ENCODE data around the gene PTPRG. TPM values are rescaled to one million over a fixed set of nuclear protein-coding genes. Genes with fewer than 3 reads are reported as not detected.

The PTPRG gene
- total and polyA plus RNA-seq, 10 of the 15 experiments (the other 5 are each of a cell fraction or from before 2014, with no cell fraction given), result 0.29 to 20.7 (median 1.4) TPM

- ATAC-seq, result peak; percentile 20
- intact Hi-C loops (cut with micrococcal nuclease; ENCODE audit: unreplicated experiment) (no loop called here), in situ Hi-C loops (cut with MboI) (no loop called here)
- ChIA-PET POLR2A (interaction anchor here (0.6 to 1.7 kb wide), 11 partner anchors 10 to 226 kb away, joined by 3 to 10 read pairs (median 4); no protein-coding TSS in a partner anchor), CTCF (interaction anchor here (1.0 to 3.2 kb wide), 9 partner anchors 9 to 519 kb away, joined by 3 to 21 read pairs (median 5); no protein-coding TSS in a partner anchor), SMC1A (ENCODE audit: uncharacterized antibody, unreplicated experiment) (interaction anchor here (0.7 to 3.4 kb wide), 27 partner anchors 8 to 568 kb away, joined by 3 to 34 read pairs (median 3); partner anchors contain the start of gene PTPRG), RAD21 (ENCODE audit: unreplicated experiment) (interaction anchor here (0.9 to 5.9 kb wide), 17 partner anchors 13 to 226 kb away, joined by 3 to 30 read pairs (median 3); no protein-coding TSS in a partner anchor)
- Histone ChIP-seq H3K9ac (ENCODE audit: control insufficient read depth, insufficient read depth, low read length) (no peak overlapping the region), H3K4me2 (ENCODE audit: control insufficient read depth, insufficient read depth) (no peak overlapping the region), H2AFZ (ENCODE audit: control insufficient read depth, low read depth, low read length) (no peak overlapping the region), H3K79me2 (ENCODE audit: control insufficient read depth, insufficient read depth, low read length) (no peaks in the 10 kb centered on the region), H3K4me1 (ENCODE audit: control insufficient read depth, insufficient read depth, low read length) (no peaks in the 10 kb centered on the region), H4K20me1 (ENCODE audit: control insufficient read depth, insufficient read depth) (no peaks in the 10 kb centered on the region), H3K9me3 (replicated peaks; ENCODE audit: control insufficient read depth, insufficient read depth, low read length) (no peaks in the 10 kb centered on the region), H3K27ac (ENCODE audit: control insufficient read depth, insufficient read depth) (no peak overlapping the region), H3K4me3 (no peak overlapping the region), H3K27me3 (replicated peaks in 1 of 2; ENCODE audit: control insufficient read depth in 2 of 2, insufficient read depth in 2 of 2, low read length in 1 of 2) (no peaks in the 10 kb centered on the region), H3K36me3 (ENCODE audit: control insufficient read depth in 2 of 2, insufficient read depth in 2 of 2, low read length in 1 of 2) (no peaks in the 10 kb centered on the region)
- no TSS peak for BruUV-seq (replicated peaks)
- DNase-seq (ENCODE audit: low read depth, low spot score), result no peak
- no peak for FAIRE-seq
- WGBS (ENCODE audit: insufficient coverage, insufficient replicate concordance, low lambda C conversion rate, missing lambda C conversion rate), result 22% methylated on average over 3 of the region's 3 CpGs
- TF ChIP-seq MLLT1 (IDR thresholded peaks at IDR 0.05) (peak; percentile 73), ESRRA (IDR thresholded peaks at IDR 0.05; ENCODE audit: low read length) (no peak)
Measured at GRCh38 chr3:61669203-61669602, 107.8 kb downstream of the PTPRG start.

DNA sequence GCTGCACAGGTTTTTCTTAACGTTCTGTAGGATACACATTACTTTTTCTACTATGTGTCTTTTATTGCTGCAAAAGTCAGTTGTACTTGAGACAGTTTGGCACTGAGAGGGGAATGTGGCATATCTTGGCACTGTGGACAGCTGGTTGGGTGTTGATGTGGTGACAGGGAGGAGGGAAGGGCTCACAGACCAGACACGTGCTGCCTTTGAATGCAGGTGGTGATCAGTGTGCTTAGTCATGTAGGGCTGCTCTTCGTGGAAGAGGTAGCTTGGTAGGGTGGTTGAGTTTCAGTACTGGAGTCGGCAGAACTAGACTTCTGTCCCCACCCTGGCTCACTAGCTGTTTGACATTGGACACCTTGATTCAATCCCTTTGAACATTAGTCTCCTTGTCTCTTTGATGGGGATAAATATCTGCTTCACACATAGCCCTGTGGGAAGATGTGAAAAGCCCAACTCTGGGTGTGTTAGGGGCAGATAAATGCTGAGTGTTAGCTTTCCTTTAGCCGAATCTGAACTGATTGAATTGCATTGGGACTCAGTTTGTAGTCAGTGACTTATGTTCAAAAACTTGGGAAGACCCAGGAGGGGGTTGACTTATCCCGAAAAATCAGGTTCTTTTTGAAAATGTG is 108.4 kb downstream of the PTPRG start:
- CTCF ChIA-PET, result interaction anchor here (1.0 to 3.2 kb wide), 10 partner anchors 9 to 518 kb away, joined by 3 to 21 read pairs (median 4); no protein-coding TSS in a partner anchor
- no peak overlapping the region for H3K4me3 ChIP-seq
- no peaks in the 10 kb centered on the region for H3K27me3 ChIP-seq (replicated peaks in 1 of 2; ENCODE audit: control insufficient read depth in 2 of 2, insufficient read depth in 2 of 2, low read length in 1 of 2)
- SMC1A ChIA-PET (ENCODE audit: uncharacterized antibody, unreplicated experiment), result interaction anchor here (0.6 to 3.4 kb wide), 24 partner anchors 8 to 567 kb away, joined by 3 to 34 read pairs (median 3); no protein-coding TSS in a partner anchor
- intact Hi-C loops (cut with micrococcal nuclease; ENCODE audit: unreplicated experiment), result no loop called here
- no peak overlapping the region for H2AFZ ChIP-seq (ENCODE audit: control insufficient read depth, low read depth, low read length)
- H3K4me2 ChIP-seq (ENCODE audit: control insufficient read depth, insufficient read depth), result no peak overlapping the region
- no peaks in the 10 kb centered on the region for H3K79me2 ChIP-seq (ENCODE audit: control insufficient read depth, insufficient read depth, low read length)
- in situ Hi-C loops (cut with MboI), result no loop called here
- no peak overlapping the region for H3K27ac ChIP-seq (ENCODE audit: control insufficient read depth, insufficient read depth)
- ATAC-seq, result peak; percentile 90
- H3K4me1 ChIP-seq (ENCODE audit: control insufficient read depth, insufficient read depth, low read length), result no peaks in the 10 kb centered on the region
- FAIRE-seq, result no peak
- no TSS peak for BruUV-seq (replicated peaks)
- RAD21 ChIA-PET (ENCODE audit: unreplicated experiment), result interaction anchor here (0.7 to 5.9 kb wide), 17 partner anchors 13 to 225 kb away, joined by 3 to 30 read pairs (median 3); no protein-coding TSS in a partner anchor
- POLR2A ChIA-PET, result interaction anchor here (0.8 to 1.7 kb wide), 4 partner anchors 11 to 110 kb away, joined by 5 to 10 read pairs (median 6); no protein-coding TSS in a partner anchor
- no peak for DNase-seq (ENCODE audit: low read depth, low spot score)
- no peaks in the 10 kb centered on the region for H3K36me3 ChIP-seq (ENCODE audit: control insufficient read depth in 2 of 2, insufficient read depth in 2 of 2, low read length in 1 of 2)
- H3K9me3 ChIP-seq (replicated peaks; ENCODE audit: control insufficient read depth, insufficient read depth, low read length), result no peaks in the 10 kb centered on the region
- WGBS (ENCODE audit: insufficient coverage, insufficient replicate concordance, low lambda C conversion rate, missing lambda C conversion rate), result 29% methylated on average over 6 of the region's 6 CpGs
- H3K9ac ChIP-seq (ENCODE audit: control insufficient read depth, insufficient read depth, low read length), result no peak overlapping the region
- H4K20me1 ChIP-seq (ENCODE audit: control insufficient read depth, insufficient read depth), result no peaks in the 10 kb centered on the region
- no peak for TF ChIP-seq MTA3 (IDR thresholded peaks at IDR 0.05; ENCODE audit: borderline replicate concordance, low read length)
- TF ChIP-seq SMAD5 (IDR thresholded peaks at IDR 0.05; ENCODE audit: low read depth), result no peak
- TF ChIP-seq RAD51 (IDR thresholded peaks at IDR 0.05), result peak; percentile 78
- no peak for TF ChIP-seq ESRRA (IDR thresholded peaks at IDR 0.05; ENCODE audit: low read length)
- TF ChIP-seq IKZF1 (conservative IDR thresholded peaks at IDR 0.05), result 0 out of 2 replicates have a peak, but pooled peaks have one; percentile 45
- 0 out of 2 replicates have a peak, but pooled peaks have one; percentile 36 for TF ChIP-seq MXI1 (IDR thresholded peaks at IDR 0.05; ENCODE audit: low read depth, low read length)
- peak; percentile 67; the same call in 1 of the 2 replicates for TF ChIP-seq HDGF (IDR thresholded peaks at IDR 0.05)
- TF ChIP-seq, protein P1, sequence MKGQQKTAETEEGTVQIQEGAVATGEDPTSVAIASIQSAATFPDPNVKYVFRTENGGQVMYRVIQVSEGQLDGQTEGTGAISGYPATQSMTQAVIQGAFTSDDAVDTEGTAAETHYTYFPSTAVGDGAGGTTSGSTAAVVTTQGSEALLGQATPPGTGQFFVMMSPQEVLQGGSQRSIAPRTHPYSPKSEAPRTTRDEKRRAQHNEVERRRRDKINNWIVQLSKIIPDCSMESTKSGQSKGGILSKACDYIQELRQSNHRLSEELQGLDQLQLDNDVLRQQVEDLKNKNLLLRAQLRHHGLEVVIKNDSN (IDR thresholded peaks at IDR 0.05; ENCODE audit: borderline replicate concordance, extremely low read length, insufficient read depth, low read depth, low read length), result no peak
- TF ChIP-seq, protein P2, sequence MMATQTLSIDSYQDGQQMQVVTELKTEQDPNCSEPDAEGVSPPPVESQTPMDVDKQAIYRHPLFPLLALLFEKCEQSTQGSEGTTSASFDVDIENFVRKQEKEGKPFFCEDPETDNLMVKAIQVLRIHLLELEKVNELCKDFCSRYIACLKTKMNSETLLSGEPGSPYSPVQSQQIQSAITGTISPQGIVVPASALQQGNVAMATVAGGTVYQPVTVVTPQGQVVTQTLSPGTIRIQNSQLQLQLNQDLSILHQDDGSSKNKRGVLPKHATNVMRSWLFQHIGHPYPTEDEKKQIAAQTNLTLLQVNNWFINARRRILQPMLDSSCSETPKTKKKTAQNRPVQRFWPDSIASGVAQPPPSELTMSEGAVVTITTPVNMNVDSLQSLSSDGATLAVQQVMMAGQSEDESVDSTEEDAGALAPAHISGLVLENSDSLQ (IDR thresholded peaks at IDR 0.05), result 0 out of 2 replicates have a peak, but pooled peaks have one; percentile 18
- TF ChIP-seq BACH1 (IDR thresholded peaks at IDR 0.05; ENCODE audit: borderline replicate concordance), result peak; percentile 69; the same call in 1 of the 2 replicates
